GM18517 (cell line): ENCODE results near the gene ZNF681.
A peak's percentile ranks its signal among the peaks of the same experiment; 100 is the strongest.
"Not testable (repeated sequence)": the region's sequence is repeated elsewhere in the genome, so short reads cannot be mapped to it uniquely, and the experiment has no call there.

Experiments used
- ATAC-seq: cut with Tn5 transposase; IDR thresholded peaks from one replicate; pipeline ENCODE4 v1.9.1; 2021; ENCODE audit warnings: mild to moderate bottlenecking, moderate library complexity; ENCODE audit not compliant: unreplicated experiment

ZNF681 gene

GRCh38 chr19:23758187-23759074, at the start of gene ZNF681:
ZNF681 (minus strand) TSS chr19:23758891; CDS start chr19:23758749, 142 bp downstream.
- peak; percentile 82 for ATAC-seq

DNA sequence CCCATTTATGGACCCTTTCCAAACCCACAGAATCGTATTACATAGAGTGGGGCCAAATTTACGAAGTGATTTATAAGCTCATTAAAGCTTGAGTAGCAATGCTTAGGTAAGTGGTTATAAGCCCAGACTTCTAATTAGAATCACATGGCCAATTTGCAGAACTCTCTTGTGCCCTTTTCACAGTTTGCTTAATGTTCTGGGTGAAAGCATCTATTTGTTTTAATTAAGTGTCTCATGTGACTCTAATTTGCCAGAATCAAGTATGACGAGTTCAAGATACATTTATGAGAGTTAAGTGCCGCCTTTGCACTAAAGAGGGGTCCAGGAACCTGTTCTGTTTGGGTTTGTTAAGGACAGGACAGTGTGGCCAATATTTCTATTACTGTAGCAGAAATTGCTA, 46.0 kb upstream of the ZNF681 start:
- no peak for ATAC-seq

- no peak for ATAC-seq
Measured at GRCh38 chr19:23802290-23802689, 43.6 kb upstream of the ZNF681 start.

- no peak for ATAC-seq
Measured at GRCh38 chr19:23801803-23802202, 43.1 kb upstream of the ZNF681 start.

GRCh38 chr19:23800868-23801267, 42.2 kb upstream of the ZNF681 start:
- ATAC-seq: no peak

- no peak for ATAC-seq
Measured at GRCh38 chr19:23800271-23800670, 41.6 kb upstream of the ZNF681 start.

DNA sequence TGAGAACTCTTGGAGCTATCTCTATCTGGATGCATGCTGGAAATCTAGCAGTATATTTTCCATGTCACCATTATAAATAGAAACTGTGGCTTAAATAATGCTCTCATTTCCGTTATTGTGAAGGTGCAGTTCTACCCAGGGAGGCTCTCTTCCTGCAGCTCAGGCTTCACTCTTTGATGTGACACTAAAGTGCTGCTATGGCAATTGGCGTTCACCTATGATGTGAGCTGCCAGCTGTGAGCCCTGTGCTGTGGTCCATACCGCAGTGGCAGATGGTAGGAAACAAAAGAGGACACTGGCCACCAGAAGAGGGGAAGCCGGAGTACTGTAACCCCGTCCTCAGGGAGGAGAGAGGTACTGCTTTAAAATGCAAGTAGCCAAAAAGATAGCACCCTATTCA, 40.6 kb upstream of the ZNF681 start:
- ATAC-seq: no peak

DNA sequence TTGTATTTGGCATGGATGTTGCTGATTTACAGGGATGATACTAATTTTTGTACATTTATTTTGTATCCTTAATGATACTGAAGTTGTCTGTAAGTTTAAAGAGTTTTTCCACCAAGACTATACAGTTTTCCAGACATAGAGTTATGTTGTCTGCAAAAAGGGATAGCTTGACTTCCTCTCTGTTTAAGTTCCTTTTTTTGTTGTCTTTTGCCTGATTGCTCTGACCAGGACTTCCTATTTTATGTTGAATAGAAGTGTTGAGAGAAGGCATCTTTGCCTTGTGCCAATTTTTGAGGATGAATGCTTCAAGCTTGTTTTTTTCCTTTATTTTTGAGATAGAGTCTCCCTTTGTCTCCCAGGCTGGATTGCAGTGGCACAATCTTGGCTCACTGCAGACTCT, 36.8 kb upstream of the ZNF681 start:
- no peak for ATAC-seq

- ATAC-seq: no peak
Measured at GRCh38 chr19:23792784-23793183, 34.1 kb upstream of the ZNF681 start.

GRCh38 chr19:23790641-23791488, 32.2 kb upstream of the ZNF681 start:
- no peak for ATAC-seq

DNA sequence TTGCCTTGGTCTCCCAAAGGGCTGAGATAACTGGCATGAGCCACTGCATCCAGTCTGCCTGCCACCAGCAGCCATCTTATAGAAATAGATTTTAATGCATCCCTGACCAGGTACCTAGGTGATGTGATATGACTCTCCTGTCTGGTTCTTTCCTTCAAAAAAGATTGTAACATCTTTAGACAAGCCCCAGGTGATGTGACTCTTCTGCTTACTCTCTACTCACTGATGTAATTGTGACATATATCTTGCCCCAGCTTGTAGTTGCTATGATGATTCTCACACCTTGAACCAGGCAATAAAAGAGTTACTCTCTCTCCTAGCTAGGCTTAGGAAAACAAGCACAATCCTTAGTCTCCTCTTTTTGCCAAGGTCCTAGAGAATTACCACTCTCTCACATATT, 30.6 kb upstream of the ZNF681 start:
- ATAC-seq: no peak

DNA sequence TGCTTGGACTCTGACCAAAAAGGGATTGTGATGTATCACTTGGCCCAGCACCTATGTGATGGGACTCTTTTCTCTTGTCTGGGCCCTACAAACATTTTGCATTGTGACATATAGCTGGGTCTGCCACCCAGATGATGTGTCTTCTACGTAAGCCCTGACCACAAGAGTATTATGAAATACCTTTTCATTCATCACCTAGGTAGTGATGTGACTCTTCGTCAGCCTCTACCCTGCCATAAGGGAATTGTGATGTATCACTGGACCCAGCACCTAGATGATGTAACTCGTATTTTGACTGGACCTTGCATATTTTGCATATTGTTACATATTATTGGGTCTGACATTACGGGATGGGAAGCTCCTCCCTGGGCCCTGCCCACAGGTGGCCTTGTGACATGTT, 29.7 kb upstream of the ZNF681 start:
- ATAC-seq: no peak

- ATAC-seq: no peak
Measured at GRCh38 chr19:23787106-23787505, 28.4 kb upstream of the ZNF681 start.

GRCh38 chr19:23785982-23786381, 27.3 kb upstream of the ZNF681 start:
- no peak for ATAC-seq

DNA sequence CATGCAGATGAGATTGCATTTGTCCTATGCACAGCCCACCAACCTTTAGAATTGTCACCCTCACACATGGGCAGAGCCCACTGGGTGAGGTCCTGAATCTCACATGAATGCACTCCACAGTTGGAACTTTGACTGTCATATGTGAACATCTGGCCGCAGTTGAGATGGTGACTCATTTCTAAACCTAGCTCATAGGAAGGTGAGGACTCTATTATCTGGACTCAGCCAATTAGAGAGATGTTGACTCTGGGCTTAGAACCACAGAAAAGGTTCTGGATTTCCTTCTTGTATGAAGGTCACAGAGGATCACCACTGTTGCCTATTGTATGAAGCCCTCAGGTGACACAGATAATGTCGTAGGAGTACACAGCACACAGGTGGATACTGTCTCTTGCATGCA, 25.6 kb upstream of the ZNF681 start:
- ATAC-seq: no peak

DNA sequence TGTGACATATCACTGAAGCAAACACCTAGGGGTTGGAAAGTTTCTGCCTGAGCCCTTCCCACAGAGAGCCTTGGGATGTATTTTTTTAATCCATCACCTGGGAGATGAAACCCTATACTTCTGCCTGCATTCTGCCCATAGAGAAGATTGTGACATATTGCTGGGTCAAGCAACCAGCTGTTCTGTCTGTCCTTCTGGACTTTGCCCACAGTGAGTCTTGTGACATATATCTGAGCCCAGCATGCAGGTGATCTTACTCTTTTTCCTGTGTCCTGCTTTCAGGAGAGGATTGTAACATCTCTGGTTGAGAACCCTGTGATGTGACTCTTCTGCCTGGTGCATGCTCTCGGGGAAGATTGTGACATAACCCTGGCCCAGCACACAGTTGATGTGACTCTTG, 24.9 kb upstream of the ZNF681 start:
- ATAC-seq: no peak

GRCh38 chr19:23779645-23780044, 21.0 kb upstream of the ZNF681 start:
- ATAC-seq: no peak

DNA sequence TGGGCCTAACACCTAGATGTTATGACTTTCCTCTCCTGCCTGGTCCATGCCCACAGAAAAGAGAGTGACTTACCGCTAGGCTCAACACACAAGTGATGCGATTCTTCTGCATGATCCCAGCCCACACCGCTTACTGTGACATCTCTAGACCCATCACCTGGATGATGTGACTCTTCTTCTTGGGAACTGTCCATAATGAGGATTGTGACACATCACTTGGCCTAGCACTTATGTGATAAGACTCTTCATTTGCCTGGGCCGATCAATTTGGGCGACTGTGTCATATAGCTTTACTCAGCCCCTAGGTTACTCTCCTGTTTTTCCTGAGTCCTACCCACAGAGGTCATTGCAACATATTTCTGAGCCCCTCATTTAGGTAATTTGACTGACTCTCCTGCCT, 19.9 kb upstream of the ZNF681 start:
- ATAC-seq: no peak

- not testable (repeated sequence) for ATAC-seq
Measured at GRCh38 chr19:23778036-23778435, 19.3 kb upstream of the ZNF681 start.

DNA sequence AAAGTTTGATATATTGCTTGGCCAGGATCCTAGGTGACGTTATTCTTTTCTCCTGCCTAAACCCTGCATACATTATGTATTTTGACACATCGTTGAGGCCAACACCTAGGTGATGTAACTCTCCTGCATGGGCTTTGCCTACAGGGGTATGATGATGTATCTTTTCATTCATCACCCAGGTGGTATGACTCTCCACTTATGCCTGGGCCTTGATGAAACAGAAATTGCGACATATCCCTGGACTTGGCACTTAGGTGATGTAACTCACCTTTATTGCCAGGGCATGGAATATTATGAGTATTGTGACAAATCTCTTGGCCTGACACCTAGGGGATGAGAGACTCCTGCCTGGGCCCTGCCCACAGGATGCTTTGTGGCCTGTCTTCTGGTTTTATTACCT, 18.5 kb upstream of the ZNF681 start:
- ATAC-seq: no peak

- no peak for ATAC-seq
Measured at GRCh38 chr19:23776507-23777205, 18.0 kb upstream of the ZNF681 start.
